ENCODE results near the gene TAF10. TPM values are rescaled to one million over a fixed set of nuclear protein-coding genes. Genes with fewer than 3 reads are reported as not detected.

TAF10 gene
- total and polyA plus RNA-seq, 2 of the 13 experiments (the other 11 are each of a cell fraction or from before 2014, with no cell fraction given): 71.3 to 134 TPM

DNA sequence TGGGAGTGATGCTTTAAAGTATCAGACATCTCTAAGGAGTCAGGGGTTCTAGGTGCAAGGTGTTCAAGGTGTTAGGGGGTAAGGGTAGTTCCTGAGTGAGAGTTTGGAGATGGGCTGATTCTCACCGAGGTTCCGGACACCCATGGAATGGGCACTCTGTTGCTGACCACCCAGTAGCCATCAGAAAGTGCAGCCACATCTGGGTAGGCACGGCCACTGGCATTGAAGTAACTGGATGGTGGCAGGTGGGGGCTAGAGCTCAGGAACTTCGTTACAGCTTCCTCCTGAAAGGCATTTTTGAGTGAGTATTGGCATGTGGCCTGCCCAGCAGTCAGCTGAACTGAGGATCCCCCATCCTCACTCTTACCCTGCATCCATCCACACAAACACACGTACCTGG is 3.0 kb upstream of the TAF10 start:
- peaks cover 8 to 24% of the 10 kb centered on the region in 2 experiments; a peak in 4 of 5 replicates for H3K36me3 ChIP-seq (replicated peaks in 1 of 2; ENCODE audit: control insufficient read depth in 1 of 2, insufficient read depth in 2 of 2, low read length in 2 of 2)
- no peak for ATAC-seq
- peaks cover 42% of the 10 kb centered on the region for H3K4me1 ChIP-seq (ENCODE audit: insufficient read depth, low read length)
- H3K4me2 ChIP-seq (ENCODE audit: low read depth, low read length): no peak overlapping the region
- no peak for DNase-seq (ENCODE audit: low spot score)
- no peak for FAIRE-seq
- BruUV-seq (replicated peaks): no TSS peak
- H3K27ac ChIP-seq (ENCODE audit: extremely low read length, insufficient read depth, low read length): no peak overlapping the region
- peaks cover 7% of the 10 kb centered on the region for H3K79me2 ChIP-seq (ENCODE audit: insufficient read depth, low read length)
- POLR2A ChIA-PET: no interaction called here
- 100% methylated on average over 2 of the region's 5 CpGs for WGBS (ENCODE audit: low lambda C conversion rate)
- H3K9ac ChIP-seq (ENCODE audit: insufficient read depth, low read depth, low read length): no peak overlapping the region
- H4K20me1 ChIP-seq (ENCODE audit: insufficient read depth, low read length): no peaks in the 10 kb centered on the region
- in situ Hi-C loops (cut with HindIII; ENCODE audit: extremely low pct_ligation_motif_present, low pct_unique_long_range_greater_than_20kb): no loop called here
- H3K9me3 ChIP-seq (ENCODE audit: low read length): no peaks in the 10 kb centered on the region
- CTCF ChIA-PET (ENCODE audit: low intra/inter-chr PET ratio, low total read pairs): no interaction called here
- no peak overlapping the region for H3K4me3 ChIP-seq (replicated peaks in 1 of 3; ENCODE audit: insufficient read depth in 1 of 3, low read depth in 2 of 3, low read length in 3 of 3)
- peaks cover 0 to under 1% of the 10 kb centered on the region in 2 experiments; a peak in 1 of 5 replicates for H3K27me3 ChIP-seq (ENCODE audit: control insufficient read depth in 1 of 2, insufficient read depth in 2 of 2, low read length in 2 of 2)
- intact Hi-C loops (cut with micrococcal nuclease; ENCODE audit: unreplicated experiment): no loop called here
- no peak overlapping the region for H2AFZ ChIP-seq (ENCODE audit: low read length)
- no peak for TF ChIP-seq ZBTB7A (CRISPR knock-in tag; IDR thresholded peaks at IDR 0.05)
- TF ChIP-seq KLF12 (CRISPR knock-in tag; IDR thresholded peaks at IDR 0.05; ENCODE audit: borderline replicate concordance): no peak
- no peak for TF ChIP-seq ZNF550 (CRISPR knock-in tag; IDR thresholded peaks at IDR 0.05; ENCODE audit: borderline replicate concordance)
- no peak for TF ChIP-seq ZNF574 (CRISPR knock-in tag; IDR thresholded peaks at IDR 0.05)
- TF ChIP-seq ZNF720 (CRISPR knock-in tag; IDR thresholded peaks at IDR 0.05): no peak
- TF ChIP-seq AGO1 (IDR thresholded peaks at IDR 0.05; ENCODE audit: low read depth, low read length, poor library complexity, severe bottlenecking): no peak
- TF ChIP-seq ZNF121 (CRISPR knock-in tag; IDR thresholded peaks at IDR 0.05): no peak
- TF ChIP-seq ZSCAN31 (CRISPR knock-in tag; IDR thresholded peaks at IDR 0.05; ENCODE audit: low read depth): no peak
- TF ChIP-seq ZNF850 (CRISPR knock-in tag; conservative IDR thresholded peaks at IDR 0.05): no peak
- no peak for TF ChIP-seq RORA (CRISPR knock-in tag; IDR thresholded peaks at IDR 0.05)
- no peak for TF ChIP-seq IKZF4 (CRISPR knock-in tag; IDR thresholded peaks at IDR 0.05; ENCODE audit: borderline replicate concordance, low read depth, not compliant biosample characterization)
- TF ChIP-seq, protein P1, sequence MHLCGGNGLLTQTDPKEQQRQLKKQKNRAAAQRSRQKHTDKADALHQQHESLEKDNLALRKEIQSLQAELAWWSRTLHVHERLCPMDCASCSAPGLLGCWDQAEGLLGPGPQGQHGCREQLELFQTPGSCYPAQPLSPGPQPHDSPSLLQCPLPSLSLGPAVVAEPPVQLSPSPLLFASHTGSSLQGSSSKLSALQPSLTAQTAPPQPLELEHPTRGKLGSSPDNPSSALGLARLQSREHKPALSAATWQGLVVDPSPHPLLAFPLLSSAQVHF (CRISPR knock-in tag; IDR thresholded peaks at IDR 0.05): no peak
- no peak for TF ChIP-seq ZNF589 (CRISPR knock-in tag; conservative IDR thresholded peaks at IDR 0.05)
- no peak for TF ChIP-seq ZNF781 (CRISPR knock-in tag; IDR thresholded peaks at IDR 0.05; ENCODE audit: borderline replicate concordance, not compliant biosample characterization)
- TF ChIP-seq, protein P2, sequence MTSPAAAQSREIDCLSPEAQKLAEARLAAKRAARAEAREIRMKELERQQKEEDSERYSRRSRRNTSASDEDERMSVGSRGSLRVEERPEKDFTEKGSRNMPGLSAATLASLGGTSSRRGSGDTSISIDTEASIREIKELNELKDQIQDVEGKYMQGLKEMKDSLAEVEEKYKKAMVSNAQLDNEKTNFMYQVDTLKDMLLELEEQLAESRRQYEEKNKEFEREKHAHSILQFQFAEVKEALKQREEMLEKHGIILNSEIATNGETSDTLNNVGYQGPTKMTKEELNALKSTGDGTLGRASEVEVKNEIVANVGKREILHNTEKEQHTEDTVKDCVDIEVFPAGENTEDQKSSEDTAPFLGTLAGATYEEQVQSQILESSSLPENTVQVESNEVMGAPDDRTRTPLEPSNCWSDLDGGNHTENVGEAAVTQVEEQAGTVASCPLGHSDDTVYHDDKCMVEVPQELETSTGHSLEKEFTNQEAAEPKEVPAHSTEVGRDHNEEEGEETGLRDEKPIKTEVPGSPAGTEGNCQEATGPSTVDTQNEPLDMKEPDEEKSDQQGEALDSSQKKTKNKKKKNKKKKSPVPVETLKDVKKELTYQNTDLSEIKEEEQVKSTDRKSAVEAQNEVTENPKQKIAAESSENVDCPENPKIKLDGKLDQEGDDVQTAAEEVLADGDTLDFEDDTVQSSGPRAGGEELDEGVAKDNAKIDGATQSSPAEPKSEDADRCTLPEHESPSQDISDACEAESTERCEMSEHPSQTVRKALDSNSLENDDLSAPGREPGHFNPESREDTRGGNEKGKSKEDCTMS (CRISPR knock-in tag; conservative IDR thresholded peaks at IDR 0.05): no peak
- TF ChIP-seq SYNCRIP (IDR thresholded peaks at IDR 0.05; ENCODE audit: insufficient read depth, low read depth, low read length): no peak

Measured in HepG2 (cell line).